Mucosa of rectum (tissue), 2 donors: ENCODE data around the gene TGM3.

Experiments
- H3K27ac ChIP-seq, 2 donors: one replicate each; pipeline ENCODE4 v1.7.0; 2013; ENCODE audit warnings: inconsistent platforms in 2 of 2, low read depth in 2 of 2, low read length in 2 of 2
- H3K27me3 ChIP-seq, 2 donors: one replicate each; pipeline ENCODE4 v1.7.0; 2013; ENCODE audit warnings: low read length in 2 of 2; ENCODE audit not compliant: control insufficient read depth in 2 of 2, insufficient read depth in 2 of 2
- H3K36me3 ChIP-seq, 2 donors: one replicate each; pipeline ENCODE4 v1.7.0; 2013; ENCODE audit warnings: low read length in 2 of 2; ENCODE audit not compliant: control insufficient read depth in 2 of 2, insufficient read depth in 2 of 2
- H3K4me1 ChIP-seq, 2 donors: one replicate each; pipeline ENCODE4 v1.7.0; 2013; ENCODE audit warnings: low read length in 2 of 2, mild to moderate bottlenecking in 1 of 2; ENCODE audit not compliant: control insufficient read depth in 2 of 2, insufficient read depth in 2 of 2
- H3K4me3 ChIP-seq, 2 donors: one replicate each; pipeline ENCODE4 v1.7.0; 2013; ENCODE audit warnings: low read length in 2 of 2
- H3K9ac ChIP-seq, 2 donors: one replicate each; pipeline ENCODE4 v1.7.0; 2013; ENCODE audit warnings: low read length in 2 of 2, low read depth in 1 of 2, mild to moderate bottlenecking in 1 of 2
- H3K9me3 ChIP-seq, 2 donors: one replicate each; pipeline ENCODE4 v1.7.0; 2013; ENCODE audit warnings: low read length in 2 of 2; ENCODE audit not compliant: control insufficient read depth in 2 of 2
- donor health status: healthy.
- donor health status: Normal muscosa, but diverticular disease.

TGM3 gene

DNA sequence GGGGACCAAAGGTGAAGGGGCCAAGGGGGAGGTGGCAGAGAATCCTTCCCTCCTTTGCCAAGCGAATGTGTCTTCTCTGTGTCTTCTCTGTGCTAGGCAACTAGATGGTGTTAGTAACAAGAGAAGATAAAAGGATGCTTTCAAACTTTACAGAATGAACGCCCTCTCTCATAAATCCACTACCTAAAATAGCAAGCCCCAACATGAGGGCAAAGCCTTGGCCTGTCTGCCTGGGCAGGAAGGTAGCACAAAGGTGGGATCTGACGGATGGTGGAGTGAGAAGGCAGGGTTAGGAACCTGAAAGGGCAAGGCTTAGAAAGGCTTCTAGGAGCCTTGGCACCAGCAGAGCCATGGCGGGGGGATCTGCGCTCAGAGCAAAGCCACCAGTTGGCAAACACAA is 13.6 kb upstream of the TGM3 start:
- Histone ChIP-seq H3K9ac (no peak overlapping the region), H3K27me3 (peaks cover 0 to 2% of the 10 kb centered on the region in 2 donors), H3K27ac (no peak overlapping the region), H3K36me3 (no peaks in the 10 kb centered on the region), H3K4me3 (no peak overlapping the region), H3K9me3 (peaks cover 0 to 2% of the 10 kb centered on the region in 2 donors), H3K4me1 (peaks cover 0 to 6% of the 10 kb centered on the region in 2 donors)

DNA sequence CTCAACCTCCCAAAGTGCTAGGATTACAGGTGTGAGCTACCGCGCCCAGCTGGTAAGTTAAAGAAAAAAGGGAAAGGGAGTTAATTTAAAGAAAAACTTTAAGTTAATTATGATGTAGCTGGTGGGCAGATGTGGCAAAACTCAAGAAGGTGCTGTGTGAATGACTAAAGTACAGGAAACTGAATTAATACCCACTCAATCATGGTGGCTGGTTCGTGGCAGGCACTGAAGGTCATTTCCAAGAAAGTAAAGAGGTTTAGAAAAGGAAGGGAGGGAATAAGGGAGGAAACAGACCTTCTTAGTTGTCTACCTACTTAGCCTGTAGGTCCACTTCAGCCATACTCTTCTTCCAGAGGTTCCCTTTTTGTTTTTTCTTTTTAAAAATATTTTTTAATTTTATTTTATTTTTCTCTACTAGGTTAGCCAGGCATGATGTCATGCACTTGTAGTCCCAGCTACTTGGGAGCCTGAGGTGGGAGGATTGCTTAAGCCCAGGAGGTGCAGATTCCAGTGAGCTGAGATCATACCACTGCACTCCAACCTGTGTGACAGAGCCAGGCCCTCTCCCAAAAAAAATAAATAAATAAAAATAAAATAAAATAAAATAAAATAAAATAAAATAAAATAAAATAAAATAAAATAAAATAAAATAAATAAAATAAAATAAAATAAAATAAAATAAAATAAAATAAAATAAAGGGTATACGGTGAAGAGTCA is 11.9 kb upstream of the TGM3 start:
- Histone ChIP-seq H3K27ac (no peak overlapping the region), H3K4me1 (peaks cover 0 to 6% of the 10 kb centered on the region in 2 donors), H3K36me3 (no peaks in the 10 kb centered on the region), H3K9ac (no peak overlapping the region), H3K9me3 (peaks cover 0 to 2% of the 10 kb centered on the region in 2 donors), H3K4me3 (no peak overlapping the region), H3K27me3 (no peaks in the 10 kb centered on the region)

DNA sequence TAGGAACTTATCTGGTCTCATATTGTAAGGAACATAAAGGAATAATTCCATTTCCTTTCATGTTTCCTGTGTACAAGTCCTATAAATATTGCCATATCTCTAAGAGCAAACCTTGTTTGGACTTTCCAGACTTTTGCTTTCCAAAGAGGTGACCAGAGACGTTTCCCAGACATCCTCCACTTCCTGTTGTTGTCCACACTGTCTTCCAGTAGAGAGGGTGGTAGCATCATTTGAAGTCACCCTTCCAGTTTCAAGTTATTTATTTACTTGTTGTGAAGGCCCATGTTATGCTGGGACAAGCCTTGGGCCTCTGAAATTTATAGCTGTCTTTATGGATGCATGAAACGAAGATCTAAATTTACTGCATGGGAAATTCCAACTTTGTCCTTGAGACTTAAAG is 10.6 kb upstream of the TGM3 start:
- Histone ChIP-seq H3K4me1 (peaks cover 0 to 6% of the 10 kb centered on the region in 2 donors), H3K27me3 (no peaks in the 10 kb centered on the region), H3K36me3 (no peaks in the 10 kb centered on the region), H3K27ac (peak overlapping the region in 1 of 2 donors; percentile 9), H3K4me3 (no peak overlapping the region), H3K9me3 (peaks cover 0 to 2% of the 10 kb centered on the region in 2 donors), H3K9ac (no peak overlapping the region)

DNA sequence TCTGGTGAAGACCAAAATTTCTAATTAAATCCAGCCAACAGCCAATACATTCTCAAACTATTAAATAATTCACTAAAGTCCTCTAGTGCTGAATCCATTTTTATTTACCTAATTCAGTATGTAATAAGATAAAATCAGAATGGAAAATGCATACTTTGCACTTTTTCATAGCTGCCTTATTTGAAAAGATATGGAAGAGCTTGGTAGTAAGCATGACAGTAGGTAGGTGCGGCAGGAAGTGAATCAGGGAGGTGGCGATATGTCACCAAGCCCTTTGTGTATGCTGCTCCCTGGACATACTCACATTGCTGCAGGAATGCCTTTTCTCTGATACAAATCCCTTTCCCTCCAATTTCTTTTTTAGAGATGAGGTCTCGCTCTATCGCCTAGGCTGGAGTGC is 10.2 kb upstream of the TGM3 start:
- Histone ChIP-seq H3K4me3 (no peak overlapping the region), H3K27ac (no peak overlapping the region), H3K9me3 (no peaks in the 10 kb centered on the region), H3K4me1 (peaks cover 0 to 6% of the 10 kb centered on the region in 2 donors), H3K27me3 (no peaks in the 10 kb centered on the region), H3K36me3 (no peaks in the 10 kb centered on the region), H3K9ac (no peak overlapping the region)

DNA sequence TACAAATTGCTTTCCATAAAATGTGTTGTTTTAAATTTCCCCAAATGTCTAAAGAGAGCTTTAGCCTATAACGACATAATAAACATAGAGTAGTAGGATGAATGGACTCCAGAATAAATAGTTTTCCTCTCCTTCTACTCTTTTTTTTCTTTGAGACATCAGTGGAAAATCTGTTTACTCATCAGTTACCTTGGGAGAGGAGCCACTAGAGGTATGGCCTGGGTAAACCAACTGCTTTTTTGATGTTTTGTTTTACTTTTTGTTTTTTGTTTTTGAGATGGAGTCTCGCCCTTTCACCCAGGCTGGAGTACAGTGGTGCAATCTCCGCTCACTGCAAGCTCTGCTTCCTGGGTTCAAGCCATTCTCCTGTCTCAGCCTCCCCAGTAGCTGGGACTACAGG is 8.3 kb upstream of the TGM3 start:
- Histone ChIP-seq H3K27ac (no peak overlapping the region), H3K4me3 (no peak overlapping the region), H3K9ac (no peak overlapping the region), H3K36me3 (no peaks in the 10 kb centered on the region), H3K27me3 (no peaks in the 10 kb centered on the region), H3K4me1 (peaks cover 0 to 4% of the 10 kb centered on the region in 2 donors), H3K9me3 (no peaks in the 10 kb centered on the region)

DNA sequence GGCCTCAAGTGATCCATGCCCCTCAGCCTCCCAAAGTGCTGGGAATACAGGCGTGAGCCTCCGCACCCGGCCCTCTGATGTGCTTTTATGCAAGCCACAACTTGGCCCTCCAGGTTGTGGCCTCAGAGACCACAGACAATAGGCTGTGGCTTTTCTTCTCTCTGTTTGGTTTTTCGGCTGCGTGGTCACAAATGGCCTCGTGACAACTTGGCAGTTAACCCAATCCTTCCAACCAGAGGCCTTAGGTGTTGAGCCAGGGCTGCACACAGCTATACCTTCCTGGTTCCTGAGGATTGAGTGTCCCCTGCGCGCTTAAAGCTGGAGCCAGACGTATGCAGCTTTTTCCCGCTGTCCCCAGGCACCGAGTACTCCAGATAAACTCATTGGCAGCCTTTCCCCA is 6.3 kb upstream of the TGM3 start:
- Histone ChIP-seq H3K9ac (no peak overlapping the region), H3K27ac (no peak overlapping the region), H3K36me3 (no peaks in the 10 kb centered on the region), H3K9me3 (no peaks in the 10 kb centered on the region), H3K27me3 (no peaks in the 10 kb centered on the region), H3K4me1 (peaks cover 0 to 4% of the 10 kb centered on the region in 2 donors), H3K4me3 (no peak overlapping the region)

DNA sequence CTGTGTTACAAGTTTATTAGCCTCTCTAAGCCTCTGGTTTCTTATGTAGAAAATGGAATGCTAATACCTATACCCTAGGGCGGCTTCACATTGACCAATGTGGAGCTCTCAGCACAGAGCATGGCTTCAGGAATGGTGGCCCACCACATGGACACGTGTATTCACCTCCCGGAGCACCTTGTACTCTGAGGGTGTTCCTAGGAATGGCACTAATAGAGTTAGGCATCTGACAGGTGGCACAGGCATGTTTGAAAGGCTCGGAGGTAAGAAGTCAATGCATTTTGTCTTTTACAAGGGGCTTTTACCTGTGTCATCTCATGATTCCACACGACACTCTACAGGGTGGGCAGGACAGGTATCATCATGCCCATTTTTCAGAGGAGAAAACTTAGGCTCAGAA is 5.3 kb upstream of the TGM3 start:
- Histone ChIP-seq H3K27me3 (no peaks in the 10 kb centered on the region), H3K4me1 (no peaks in the 10 kb centered on the region), H3K36me3 (no peaks in the 10 kb centered on the region), H3K9ac (no peak overlapping the region), H3K9me3 (no peaks in the 10 kb centered on the region), H3K4me3 (no peak overlapping the region), H3K27ac (no peak overlapping the region)

DNA sequence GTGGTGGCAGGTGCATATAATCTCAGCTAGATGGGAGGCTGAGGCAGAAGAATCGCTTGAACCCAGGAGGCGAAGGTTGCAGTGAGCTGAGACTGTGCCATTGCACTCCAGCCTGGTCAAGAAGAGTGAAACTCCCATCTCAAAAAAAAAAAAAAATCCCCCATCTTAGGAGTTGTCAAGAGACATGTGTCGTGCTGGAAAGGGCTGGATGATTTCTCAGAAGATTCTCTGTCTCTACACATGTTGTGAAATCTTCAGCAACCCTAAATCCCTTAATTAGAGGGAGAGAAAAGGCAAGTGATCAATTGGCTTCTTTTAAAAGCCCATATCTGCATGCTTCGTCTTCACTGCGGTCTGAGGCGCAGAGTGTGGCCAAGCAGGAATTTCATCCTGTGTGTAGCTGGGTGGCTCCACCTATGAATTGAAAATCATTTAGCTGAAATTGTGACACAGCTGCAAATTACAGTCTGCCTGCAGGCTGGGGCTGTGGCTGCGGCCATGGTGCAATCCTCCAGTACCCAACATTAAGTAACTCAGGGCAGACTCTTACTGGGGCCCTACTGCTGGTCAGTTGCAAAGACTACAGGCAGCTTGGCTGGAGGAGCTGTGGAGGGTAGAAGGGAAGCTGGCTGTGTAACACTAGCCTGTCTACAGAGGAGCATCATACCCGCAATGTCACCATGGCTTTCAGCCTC is 3.2 kb upstream of the TGM3 start:
- no peak overlapping the region for H3K27ac ChIP-seq
- H3K4me3 ChIP-seq = no peak overlapping the region
- no peaks in the 10 kb centered on the region for H3K4me1 ChIP-seq
- no peak overlapping the region for H3K9ac ChIP-seq
- no peaks in the 10 kb centered on the region for H3K36me3 ChIP-seq
- no peaks in the 10 kb centered on the region for H3K9me3 ChIP-seq
- no peaks in the 10 kb centered on the region for H3K27me3 ChIP-seq

DNA sequence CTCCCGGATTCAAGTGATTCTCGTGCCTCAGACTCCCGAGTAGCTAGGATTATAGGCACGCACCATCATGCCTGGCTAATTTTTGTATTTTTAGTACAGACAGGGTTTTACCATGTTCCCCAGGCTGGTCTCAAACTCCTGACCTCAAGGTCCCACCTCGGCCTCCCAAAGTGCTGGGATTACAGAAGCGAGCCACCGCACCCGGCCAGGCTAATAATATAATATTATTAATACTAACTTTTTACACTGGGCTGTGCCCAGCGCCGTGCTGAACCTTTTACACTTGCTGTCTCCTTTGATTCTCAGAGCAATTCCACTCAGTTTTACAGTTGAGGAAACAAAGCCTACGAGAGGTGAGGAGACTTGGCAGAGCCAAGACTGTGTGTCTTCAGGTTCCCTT is 2.3 kb upstream of the TGM3 start:
- Histone ChIP-seq H3K27ac (no peak overlapping the region), H3K4me3 (no peak overlapping the region), H3K27me3 (no peaks in the 10 kb centered on the region), H3K9me3 (no peaks in the 10 kb centered on the region), H3K36me3 (no peaks in the 10 kb centered on the region), H3K4me1 (no peaks in the 10 kb centered on the region), H3K9ac (no peak overlapping the region)

DNA sequence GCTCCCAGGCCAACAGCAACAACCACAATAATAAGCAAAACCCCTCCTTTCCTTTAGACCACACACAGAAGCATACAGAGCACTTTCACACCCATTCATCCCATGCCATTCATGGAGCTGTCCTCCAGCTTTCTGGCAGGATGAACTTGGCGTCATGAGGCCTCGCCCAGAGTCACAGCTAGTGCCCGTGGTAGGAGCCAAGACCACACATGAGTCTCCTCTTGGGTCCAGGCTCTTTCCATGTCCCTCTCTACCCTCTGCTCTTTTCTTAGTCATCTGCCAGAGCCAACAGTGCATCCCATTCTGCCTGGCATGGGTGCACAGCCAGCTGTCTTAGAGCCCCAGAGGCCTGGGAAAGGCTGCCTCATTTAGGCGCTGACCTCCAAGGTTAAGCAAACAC is 1.8 kb upstream of the TGM3 start:
- Histone ChIP-seq H3K36me3 (no peaks in the 10 kb centered on the region), H3K9me3 (no peaks in the 10 kb centered on the region)

More for the DNA sequence above, 1.8 kb upstream of the TGM3 start:
- no peak overlapping the region for H3K27ac ChIP-seq
- H3K27me3 ChIP-seq = no peaks in the 10 kb centered on the region
- H3K4me1 ChIP-seq = peaks cover 2 to 3% of the 10 kb centered on the region in 2 donors
- H3K9ac ChIP-seq = no peak overlapping the region
- no peak overlapping the region for H3K4me3 ChIP-seq
